CD14-positive monocyte (primary cell): Measurements from ENCODE around the gene HAO2. TPM values are rescaled to one million over a fixed set of nuclear protein-coding genes. Genes with fewer than 3 reads are reported as not detected.
A peak's percentile ranks its signal among the peaks of the same experiment; 100 is the strongest.
"Not testable (repeated sequence)": the region's sequence is repeated elsewhere in the genome, so short reads cannot be mapped to it uniquely, and the experiment has no call there.

Experiments used
- DNase-seq, 3 donors: peaks; one replicate each; pipeline ENCODE4 v3.0.0-alpha.2; 2011 to 2022
- H2AFZ ChIP-seq: 2 replicates; pipeline ENCODE4 v1.6.0; 2012; ENCODE audit warnings: mild to moderate bottlenecking, low read depth, low read length, inconsistent platforms; ENCODE audit not compliant: insufficient read depth, poor library complexity, severe bottlenecking
- H3K27ac ChIP-seq, 2 donors: 1 replicate in 1 of 2; 2 replicates in 1 of 2; pipeline ENCODE4 v1.5.1; 2012 to 2013; ENCODE audit warnings: low read length in 2 of 2, control low read depth in 1 of 2, inconsistent platforms in 1 of 2, low read depth in 1 of 2, mild to moderate bottlenecking in 1 of 2
- H3K27me3 ChIP-seq, 2 donors: one replicate each; pipeline versions ENCODE4 v1.6.0 to v1.6.1; 2011 to 2013; ENCODE audit warnings: low read length in 2 of 2; ENCODE audit not compliant: control insufficient read depth in 2 of 2, insufficient read depth in 2 of 2
- H3K36me3 ChIP-seq, 2 donors: replicated peaks in 1 of 2; 1 replicate in 1 of 2; 2 replicates in 1 of 2; pipeline versions ENCODE4 v1.5.1 to v1.6.1; 2012 to 2013; ENCODE audit warnings: low read length in 2 of 2, control low read depth in 1 of 2, inconsistent platforms in 1 of 2, mild to moderate bottlenecking in 1 of 2; ENCODE audit not compliant: insufficient read depth in 2 of 2, control insufficient read depth in 1 of 2
- H3K4me1 ChIP-seq, 2 donors: 1 replicate in 1 of 2; 2 replicates in 1 of 2; pipeline versions ENCODE4 v1.5.1 to v1.6.1; 2012 to 2013; ENCODE audit warnings: low read length in 2 of 2, control low read depth in 1 of 2, inconsistent platforms in 1 of 2, mild to moderate bottlenecking in 1 of 2, moderate library complexity in 1 of 2; ENCODE audit not compliant: insufficient read depth in 2 of 2, control insufficient read depth in 1 of 2
- H3K4me2 ChIP-seq: replicated peaks from 2 replicates; pipeline ENCODE3; 2012; ENCODE audit warnings: low read length, moderate library complexity, mild to moderate bottlenecking; ENCODE audit not compliant: poor library complexity, severe bottlenecking; ENCODE audit errors: extremely low read depth
- H3K4me3 ChIP-seq, 3 experiments: fragments of 200-600 bp in 1 of 3; sonication (generic) in 1 of 3; replicated peaks in 1 of 3; 1 replicate in 2 of 3; 2 replicates in 1 of 3; pipeline ENCODE4 v1.5.1; 2011 to 2013; ENCODE audit warnings: low read length in 3 of 3, mild to moderate bottlenecking in 3 of 3, control low read depth in 2 of 3, low read depth in 2 of 3, inconsistent platforms in 1 of 3, moderate library complexity in 1 of 3
- H3K79me2 ChIP-seq: 2 replicates; pipeline ENCODE4 v1.6.0; 2012; ENCODE audit warnings: mild to moderate bottlenecking, control low read depth, inconsistent platforms, low read length, moderate library complexity; ENCODE audit not compliant: insufficient read depth
- H3K9ac ChIP-seq: 2 replicates; pipeline ENCODE4 v1.6.0; 2017; ENCODE audit warnings: low read length, mild to moderate bottlenecking; ENCODE audit not compliant: insufficient read depth, poor library complexity, severe bottlenecking
- H3K9me3 ChIP-seq, 2 donors: replicated peaks in 1 of 2; 1 replicate in 1 of 2; 2 replicates in 1 of 2; pipeline versions ENCODE4 v1.5.1 to v1.6.1; 2012 to 2013; ENCODE audit warnings: low read length in 2 of 2, control low read depth in 1 of 2; ENCODE audit not compliant: control insufficient read depth in 1 of 2, insufficient read depth in 1 of 2
- H4K20me1 ChIP-seq: 2 replicates; pipeline ENCODE4 v1.6.0; 2012; ENCODE audit warnings: mild to moderate bottlenecking, low read length, control low read depth, moderate library complexity; ENCODE audit not compliant: insufficient read depth
- H3K27ac Mint-ChIP-seq, 7 donors: one replicate each; pipeline ENCODE4 v1.8.0; 2020; ENCODE audit warnings: mild to moderate bottlenecking in 7 of 7, mixed read lengths in 7 of 7, moderate library complexity in 6 of 7, inconsistent platforms in 2 of 7
- H3K27me3 Mint-ChIP-seq, 3 donors: one replicate each; pipeline ENCODE4 v1.8.0; 2021 to 2022; ENCODE audit warnings: low read depth in 3 of 3, mild to moderate bottlenecking in 3 of 3, mixed read lengths in 3 of 3, moderate library complexity in 3 of 3, inconsistent platforms in 1 of 3
- H3K36me3 Mint-ChIP-seq, 2 donors: one replicate each; pipeline ENCODE4 v1.8.0; 2020; ENCODE audit warnings: mixed read lengths in 2 of 2, inconsistent platforms in 1 of 2, mild to moderate bottlenecking in 1 of 2
- H3K4me1 Mint-ChIP-seq: one replicate; pipeline ENCODE4 v1.8.0; 2020; ENCODE audit warnings: mild to moderate bottlenecking, mixed read lengths
- H3K4me3 Mint-ChIP-seq, 2 donors: one replicate each; pipeline ENCODE4 v1.8.0; 2020; ENCODE audit warnings: mild to moderate bottlenecking in 2 of 2, mixed read lengths in 2 of 2, moderate library complexity in 1 of 2
- H3K9me3 Mint-ChIP-seq, 7 donors: one replicate each; pipeline ENCODE4 v1.8.0; 2020 to 2022; ENCODE audit warnings: mixed read lengths in 7 of 7, mild to moderate bottlenecking in 6 of 7, moderate library complexity in 6 of 7, inconsistent platforms in 2 of 7
- WGBS: methylation state at CpG from one replicate; pipeline ENCODE4 v1.1.5; 2013; ENCODE audit warnings: missing lambda C conversion rate; ENCODE audit not compliant: insufficient coverage; 5-methylcytosine and 5-hydroxymethylcytosine counted together
- intact Hi-C, 2 donors: fragments of 100-400 bp; cut with micrococcal nuclease; formaldehyde crosslinking; loops; one replicate each; pipeline versions ENCODE4 v1.15.0 to v1.15.1; 2023
- polyA plus RNA-seq, 3 donors: library from polyadenylated mRNA; depleted of rRNA in 1 of 3; unstranded in 2 of 3; stranded (reverse) in 1 of 3; fragments of 300-500 nt in 2 of 3; fragments of >200 nt in 1 of 3; fragmentation: Illumina TruSeq in 2 of 3; gene quantifications; 1 replicate in 2 of 3; 2 replicates in 1 of 3; pipeline ENCODE4 v1.2.3, GENCODE V29; 2012 to 2021
- TF ChIP-seq, protein P1 (sequence below): fragments of 200-600 bp; IDR thresholded peaks from one replicate; pipeline ENCODE4 v1.8.0; 2022; ENCODE audit warnings: antibody characterized with exemption, mild to moderate bottlenecking

HAO2 gene
- polyA plus RNA-seq, 3 donors, result not detected

DNA sequence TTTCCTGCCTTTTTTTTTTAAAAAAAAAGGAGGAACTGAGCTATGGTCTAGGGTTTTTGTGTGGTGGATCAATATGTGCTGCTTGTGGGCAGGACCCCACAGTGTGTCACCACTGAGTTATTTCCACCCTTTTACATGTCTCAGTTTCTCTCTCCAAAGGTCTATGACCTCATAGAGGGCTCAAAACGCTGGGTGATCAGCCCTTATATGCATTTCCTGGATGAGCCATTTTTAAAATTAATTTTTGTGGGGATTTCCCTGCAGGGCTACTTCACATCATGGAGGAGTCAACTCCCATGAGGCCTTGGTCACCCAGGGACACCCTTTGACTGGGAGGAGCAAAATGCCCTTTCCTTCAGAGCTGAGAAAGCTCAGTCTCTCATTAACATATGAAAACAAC, 20.7 kb upstream of the HAO2 start:
- H2AFZ ChIP-seq, result no peak overlapping the region
- no CpG with 5 or more reads among the region's 1 CpG for WGBS
- no peaks in the 10 kb centered on the region for H3K4me1 Mint-ChIP-seq
- DNase-seq, result no peak
- H3K36me3 ChIP-seq, result no peaks in the 10 kb centered on the region
- no peak overlapping the region for H3K27ac Mint-ChIP-seq
- TF ChIP-seq, protein P1, sequence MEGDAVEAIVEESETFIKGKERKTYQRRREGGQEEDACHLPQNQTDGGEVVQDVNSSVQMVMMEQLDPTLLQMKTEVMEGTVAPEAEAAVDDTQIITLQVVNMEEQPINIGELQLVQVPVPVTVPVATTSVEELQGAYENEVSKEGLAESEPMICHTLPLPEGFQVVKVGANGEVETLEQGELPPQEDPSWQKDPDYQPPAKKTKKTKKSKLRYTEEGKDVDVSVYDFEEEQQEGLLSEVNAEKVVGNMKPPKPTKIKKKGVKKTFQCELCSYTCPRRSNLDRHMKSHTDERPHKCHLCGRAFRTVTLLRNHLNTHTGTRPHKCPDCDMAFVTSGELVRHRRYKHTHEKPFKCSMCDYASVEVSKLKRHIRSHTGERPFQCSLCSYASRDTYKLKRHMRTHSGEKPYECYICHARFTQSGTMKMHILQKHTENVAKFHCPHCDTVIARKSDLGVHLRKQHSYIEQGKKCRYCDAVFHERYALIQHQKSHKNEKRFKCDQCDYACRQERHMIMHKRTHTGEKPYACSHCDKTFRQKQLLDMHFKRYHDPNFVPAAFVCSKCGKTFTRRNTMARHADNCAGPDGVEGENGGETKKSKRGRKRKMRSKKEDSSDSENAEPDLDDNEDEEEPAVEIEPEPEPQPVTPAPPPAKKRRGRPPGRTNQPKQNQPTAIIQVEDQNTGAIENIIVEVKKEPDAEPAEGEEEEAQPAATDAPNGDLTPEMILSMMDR, result no peak
- no peak overlapping the region for H3K9ac ChIP-seq
- H3K9me3 ChIP-seq, result no peaks in the 10 kb centered on the region
- H3K4me3 ChIP-seq, result no peak overlapping the region
- no peaks in the 10 kb centered on the region for H4K20me1 ChIP-seq
- no peaks in the 10 kb centered on the region for H3K4me1 ChIP-seq
- H3K27me3 Mint-ChIP-seq, result peaks cover 2 to 4% (median 2%) of the 10 kb centered on the region in 3 donors
- no peak overlapping the region for H3K4me2 ChIP-seq
- H3K4me3 Mint-ChIP-seq, result no peak overlapping the region
- H3K36me3 Mint-ChIP-seq, result no peaks in the 10 kb centered on the region
- H3K9me3 Mint-ChIP-seq, result peaks cover 0 to 6% (median 0%) of the 10 kb centered on the region in 7 donors
- no peak overlapping the region for H3K27ac ChIP-seq
- peaks cover 0 to 4% of the 10 kb centered on the region in 2 donors for H3K27me3 ChIP-seq
- H3K79me2 ChIP-seq, result no peaks in the 10 kb centered on the region
- intact Hi-C loops, result no loop called here

DNA sequence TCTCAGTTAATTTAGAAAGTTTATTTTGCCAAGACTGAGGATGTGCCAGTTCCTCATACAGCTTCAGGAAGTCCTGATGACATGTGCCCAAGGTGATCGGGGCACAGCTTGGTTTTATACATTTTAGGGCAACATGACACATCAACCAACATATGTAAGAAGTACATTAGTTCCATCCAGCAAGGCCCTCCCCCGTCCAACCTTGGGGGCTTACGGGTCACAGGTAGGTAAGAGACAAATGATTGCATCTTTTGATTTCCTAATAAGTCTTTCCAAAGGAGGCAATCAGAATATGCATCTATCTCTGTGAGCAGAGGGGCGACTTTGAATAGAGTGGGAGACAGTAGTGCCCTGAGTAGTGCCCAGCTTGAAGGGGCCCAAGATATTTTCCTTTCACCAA, 19.6 kb upstream of the HAO2 start:
- Histone ChIP-seq H3K79me2 (no peaks in the 10 kb centered on the region), H3K4me2 (no peak overlapping the region), H3K9ac (no peak overlapping the region), H3K9me3 (no peaks in the 10 kb centered on the region), H3K27me3 (peaks cover 0 to 4% of the 10 kb centered on the region in 2 donors), H3K4me1 (no peaks in the 10 kb centered on the region), H3K27ac (no peak overlapping the region), H3K36me3 (no peaks in the 10 kb centered on the region), H4K20me1 (no peaks in the 10 kb centered on the region), H3K4me3 (no peak overlapping the region), H2AFZ (no peak overlapping the region)
- Mint-ChIP-seq H3K27ac (no peak overlapping the region), H3K9me3 (peaks cover 0 to 6% (median 2%) of the 10 kb centered on the region in 7 donors), H3K4me1 (no peaks in the 10 kb centered on the region), H3K4me3 (peak overlapping the region in 1 of 2 donors; percentile 32), H3K36me3 (no peaks in the 10 kb centered on the region), H3K27me3 (peaks cover 0 to 4% (median 2%) of the 10 kb centered on the region in 3 donors)
- WGBS, result no CpG with 5 or more reads among the region's 4 CpGs
- TF ChIP-seq, protein P1, result no peak
- DNase-seq, result no peak
- intact Hi-C loops, result no loop called here

DNA sequence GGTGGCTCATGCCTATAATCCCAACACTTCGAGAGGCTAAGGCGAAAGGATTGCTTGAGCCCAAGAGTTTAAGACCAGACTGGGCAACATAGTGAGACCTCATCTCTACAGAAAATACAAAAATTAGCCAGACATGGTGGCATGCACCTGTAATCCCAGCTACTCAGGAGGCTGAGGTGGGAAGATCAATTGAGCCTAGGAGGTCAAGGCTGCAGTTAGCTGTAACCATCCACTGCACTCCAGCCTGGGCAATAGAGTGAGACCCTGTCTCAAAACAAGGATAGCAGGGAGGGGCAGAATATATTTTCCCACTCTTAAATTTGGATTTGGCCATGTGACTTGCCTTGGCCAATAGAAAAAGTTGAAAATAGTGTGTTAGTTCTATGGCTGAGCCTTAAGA, 17.7 kb upstream of the HAO2 start:
- H3K27me3 ChIP-seq, H3K9me3 Mint-ChIP-seq, H2AFZ ChIP-seq, DNase-seq, H3K27ac Mint-ChIP-seq, H3K4me1 ChIP-seq, H3K36me3 ChIP-seq, intact Hi-C loops, H3K9ac ChIP-seq, H3K27ac ChIP-seq, H3K4me3 ChIP-seq, H3K27me3 Mint-ChIP-seq, H3K4me2 ChIP-seq, H3K4me1 Mint-ChIP-seq, H3K79me2 ChIP-seq, H3K9me3 ChIP-seq, H3K36me3 Mint-ChIP-seq, H4K20me1 ChIP-seq, H3K4me3 Mint-ChIP-seq: not testable (repeated sequence)
- WGBS, result no CpG with 5 or more reads among the region's 2 CpGs
